ENCODE measurements around the gene PSMD7. TPM values are rescaled to one million over a fixed set of nuclear protein-coding genes. Genes with fewer than 3 reads are reported as not detected.

Gene PSMD7
- total and polyA plus RNA-seq, 2 experiments from 2014 or later: 116 to 165 TPM

GRCh38 chr16:74296104-74296431, 546 bp upstream of the PSMD7 start:
- H3K4me3 ChIP-seq: peak overlapping the region; percentile 96
- Mint-ChIP-seq H3K36me3 (ENCODE audit: low read depth) (peaks cover 39% of the 10 kb centered on the region), H3K9me3 (peaks cover 13% of the 10 kb centered on the region), H3K4me3 (peak overlapping the region; percentile 77), H3K4me1 (peaks cover 7% of the 10 kb centered on the region; the same call in 2 of the 3 replicates), H3K27ac (peak overlapping the region; percentile 99), H3K27me3 (ENCODE audit: insufficient read depth, low read depth, poor library complexity) (peaks cover 2% of the 10 kb centered on the region)
- peaks cover 21% of the 10 kb centered on the region for H4K20me1 ChIP-seq (replicated peaks; ENCODE audit: insufficient read depth)
- peaks cover 34% of the 10 kb centered on the region for H3K79me2 ChIP-seq (replicated peaks; ENCODE audit: insufficient read depth)
- 0 out of 2 replicates have a peak, but pooled peaks cover 6% of the 10 kb centered on the region for H3F3A ChIP-seq (replicated peaks; ENCODE audit: low read depth)
- H3K9me2 ChIP-seq (ENCODE audit: insufficient read depth): no peaks in the 10 kb centered on the region
- TF ChIP-seq EZH2 (IDR thresholded peaks at IDR 0.05; ENCODE audit: low read depth, unreplicated experiment): no peak
- no peak for TF ChIP-seq CREB1 (CRISPR knock-in tag; IDR thresholded peaks at IDR 0.05; ENCODE audit: low read depth)
- TF ChIP-seq POLR2AphosphoS5 (IDR thresholded peaks at IDR 0.05; ENCODE audit: low read depth): no peak
- no peak for TF ChIP-seq ZNF331 (CRISPR knock-in tag; IDR thresholded peaks at IDR 0.05; ENCODE audit: low read depth)
- TF ChIP-seq JUNB (IDR thresholded peaks at IDR 0.05; ENCODE audit: unreplicated experiment): no peak
- TF ChIP-seq EZH2phosphoT487 (IDR thresholded peaks at IDR 0.05; ENCODE audit: unreplicated experiment): no peak
- TF ChIP-seq ETS1 (IDR thresholded peaks at IDR 0.05): no peak
- H3K4me1 ChIP-seq (ENCODE audit: insufficient read depth): peaks cover 7% of the 10 kb centered on the region
- ATAC-seq (no peak), DNase-seq (ENCODE audit: low spot score) (peak; percentile 11)
- H3K27me3 ChIP-seq (ENCODE audit: insufficient read depth): no peaks in the 10 kb centered on the region
- peak overlapping the region; percentile 85 for H3K27ac ChIP-seq (ENCODE audit: low read depth)
- H3K4me2 ChIP-seq: peak overlapping the region; percentile 81
- H2AFZ ChIP-seq: peak overlapping the region; percentile 38
- peaks cover 18% of the 10 kb centered on the region for H3K36me3 ChIP-seq (ENCODE audit: insufficient read depth)

DNA sequence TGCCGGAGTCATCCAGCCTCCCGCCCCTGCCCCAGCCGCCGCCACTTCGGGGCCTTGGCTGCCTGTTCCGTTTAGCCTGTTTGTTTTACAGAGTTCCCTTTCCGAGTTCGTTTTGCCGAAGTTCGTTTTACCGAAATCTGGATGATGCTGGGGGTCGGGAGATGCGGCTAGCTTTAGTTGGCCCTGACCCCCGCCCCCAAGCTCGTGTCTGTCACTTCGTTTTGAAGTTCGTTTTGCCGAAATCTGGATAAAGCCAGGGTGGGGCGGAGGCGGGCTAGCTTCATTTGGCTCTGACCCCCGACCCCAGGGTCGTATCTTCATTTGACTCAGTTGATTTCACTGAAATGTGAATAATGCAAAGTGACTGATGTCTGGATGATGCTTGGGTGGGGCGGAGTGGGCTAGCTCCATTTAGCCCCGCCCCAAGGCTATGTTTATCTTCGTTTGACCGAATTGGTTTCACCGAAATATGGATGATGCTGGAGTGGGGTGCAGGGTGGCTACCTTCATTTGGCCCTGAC, 591 bp downstream of the PSMD7 start:
- Histone ChIP-seq H3K4me2 (peak overlapping the region; percentile 81), H4K20me1 (replicated peaks; ENCODE audit: insufficient read depth) (peaks cover 26% of the 10 kb centered on the region), H2AFZ (no peak overlapping the region), H3K27ac (ENCODE audit: low read depth) (peak overlapping the region; percentile 85), H3K27me3 (ENCODE audit: insufficient read depth) (no peaks in the 10 kb centered on the region), H3K36me3 (ENCODE audit: insufficient read depth) (peaks cover 29% of the 10 kb centered on the region), H3K4me3 (peak overlapping the region; percentile 96), H3F3A (replicated peaks; ENCODE audit: low read depth) (peaks cover 6% of the 10 kb centered on the region; the same call in 1 of the 2 replicates), H3K9me2 (ENCODE audit: insufficient read depth) (no peaks in the 10 kb centered on the region), H3K79me2 (replicated peaks; ENCODE audit: insufficient read depth) (peaks cover 34% of the 10 kb centered on the region), H3K4me1 (ENCODE audit: insufficient read depth) (peaks cover 7% of the 10 kb centered on the region)
- H3K27me3 Mint-ChIP-seq (ENCODE audit: insufficient read depth, low read depth, poor library complexity): peaks cover 2% of the 10 kb centered on the region
- H3K27ac Mint-ChIP-seq: peak overlapping the region; percentile 99
- peaks cover 45% of the 10 kb centered on the region for H3K36me3 Mint-ChIP-seq (ENCODE audit: low read depth)
- H3K9me3 Mint-ChIP-seq: peaks cover 3% of the 10 kb centered on the region; the same call in 1 of the 3 replicates
- DNase-seq (ENCODE audit: low spot score) (peak; percentile 51), ATAC-seq (peak; percentile 32)
- H3K4me3 Mint-ChIP-seq: peak overlapping the region; percentile 77
- H3K4me1 Mint-ChIP-seq: peaks cover 7% of the 10 kb centered on the region; the same call in 2 of the 3 replicates
- TF ChIP-seq CREB1 (CRISPR knock-in tag; IDR thresholded peaks at IDR 0.05; ENCODE audit: low read depth): no peak
- no peak for TF ChIP-seq POLR2AphosphoS5 (IDR thresholded peaks at IDR 0.05; ENCODE audit: low read depth)

GRCh38 chr16:74298104-74298503, 1.5 kb downstream of the PSMD7 start:
- H3K36me3 Mint-ChIP-seq (ENCODE audit: low read depth): peaks cover 54% of the 10 kb centered on the region
- H3K9me3 Mint-ChIP-seq: peaks cover 3% of the 10 kb centered on the region; the same call in 1 of the 3 replicates
- Histone ChIP-seq H3F3A (replicated peaks; ENCODE audit: low read depth) (peaks cover 6% of the 10 kb centered on the region; the same call in 1 of the 2 replicates), H3K27ac (ENCODE audit: low read depth) (no peak overlapping the region), H3K79me2 (replicated peaks; ENCODE audit: insufficient read depth) (peaks cover 34% of the 10 kb centered on the region), H3K4me1 (ENCODE audit: insufficient read depth) (peaks cover 7% of the 10 kb centered on the region), H2AFZ (no peak overlapping the region), H3K4me3 (peak overlapping the region; percentile 96), H3K27me3 (ENCODE audit: insufficient read depth) (no peaks in the 10 kb centered on the region), H3K9me2 (ENCODE audit: insufficient read depth) (no peaks in the 10 kb centered on the region), H3K36me3 (ENCODE audit: insufficient read depth) (peaks cover 38% of the 10 kb centered on the region), H3K4me2 (peak overlapping the region; percentile 81), H4K20me1 (replicated peaks; ENCODE audit: insufficient read depth) (peaks cover 26% of the 10 kb centered on the region)
- H3K27me3 Mint-ChIP-seq (ENCODE audit: insufficient read depth, low read depth, poor library complexity): peaks cover 2% of the 10 kb centered on the region
- H3K4me3 Mint-ChIP-seq: peak overlapping the region; percentile 77
- ATAC-seq: no peak
- DNase-seq (ENCODE audit: low spot score): no peak
- peaks cover 7% of the 10 kb centered on the region; the same call in 2 of the 3 replicates for H3K4me1 Mint-ChIP-seq
- no peak overlapping the region for H3K27ac Mint-ChIP-seq
- TF ChIP-seq STAT1 (IDR thresholded peaks at IDR 0.05; ENCODE audit: unreplicated experiment) (no peak), ZNF114 (CRISPR knock-in tag; IDR thresholded peaks at IDR 0.05) (no peak), CREB1 (CRISPR knock-in tag; IDR thresholded peaks at IDR 0.05; ENCODE audit: low read depth) (no peak), ETS1 (IDR thresholded peaks at IDR 0.05) (no peak), ZNF331 (CRISPR knock-in tag; IDR thresholded peaks at IDR 0.05; ENCODE audit: low read depth) (no peak), REST (IDR thresholded peaks at IDR 0.05; ENCODE audit: unreplicated experiment) (no peak), JUNB (IDR thresholded peaks at IDR 0.05; ENCODE audit: unreplicated experiment) (no peak), CTCF (conservative IDR thresholded peaks at IDR 0.05; ENCODE audit: low read depth in 2 of 2) (no peak)

Measured in GM23338 (cell line).